GM23338 (cell line): Measurements from ENCODE around the gene GSN.

Experiments
- CREB1 ChIP-seq: fragments of 250-450 bp; sonication (Bioruptor Pico); IDR thresholded peaks from 2 replicates; pipeline ENCODE4 v1.5.0; 2020; ENCODE audit warnings: low read depth, mild to moderate bottlenecking, moderate library complexity
- CTCF ChIP-seq, 2 experiments: fragments of 200-600 bp in 1 of 2; sonication (generic) in 1 of 2; conservative IDR thresholded peaks; 2 replicates each; pipeline versions ENCODE4 v1.5.1 to v1.6.1; 2016 to 2017; ENCODE audit warnings: antibody characterized with exemption in 2 of 2, low read depth in 2 of 2, mild to moderate bottlenecking in 2 of 2, moderate library complexity in 1 of 2
- JUNB ChIP-seq: IDR thresholded peaks from one replicate; pipeline ENCODE4 v1.6.1; 2016; ENCODE audit warnings: antibody characterized with exemption; ENCODE audit not compliant: unreplicated experiment

GRCh38 chr9:121366611-121367192 lies 98.7 kb downstream of the GSN start:
- no peak for TF ChIP-seq CTCF (conservative IDR thresholded peaks at IDR 0.05; ENCODE audit: low read depth in 2 of 2)
- TF ChIP-seq JUNB, result no peak
- no peak for TF ChIP-seq CREB1 (CRISPR knock-in tag)
